Kidney glomerular epithelial cell (primary cell): Measurements from ENCODE around the gene MACO1.

Experiments used
- DNase-seq: peaks from one replicate; lab custom pipeline; 2025; lab: John Stamatoyannopoulos, UW

The MACO1 gene

GRCh38 chr1:25524568-25525360 lies 94.1 kb downstream of the MACO1 start:
- peak; percentile 4 for DNase-seq

GRCh38 chr1:25525361-25525688 lies 94.6 kb downstream of the MACO1 start:
- no peak for DNase-seq

GRCh38 chr1:25526753-25527152 lies 96.1 kb downstream of the MACO1 start:
- DNase-seq: no peak

GRCh38 chr1:25527226-25527846 lies 96.6 kb downstream of the MACO1 start:
- DNase-seq: no peak

GRCh38 chr1:25527946-25528595 lies 97.4 kb downstream of the MACO1 start:
- DNase-seq: no peak

GRCh38 chr1:25528881-25529517 lies 98.3 kb downstream of the MACO1 start:
- no peak for DNase-seq

- no peak for DNase-seq
These were observed 99.0 kb downstream of the MACO1 start for GRCh38 chr1:25529518-25530185.

GRCh38 chr1:25530186-25531081 lies 99.7 kb downstream of the MACO1 start:
- DNase-seq: no peak

GRCh38 chr1:25531082-25531461 lies 100.4 kb downstream of the MACO1 start:
- DNase-seq: no peak

- no peak for DNase-seq
These were observed 102.3 kb downstream of the MACO1 start for GRCh38 chr1:25532970-25533369.

GRCh38 chr1:25533775-25534409 lies 103.2 kb downstream of the MACO1 start:
- no peak for DNase-seq

- no peak for DNase-seq
These were observed 103.7 kb downstream of the MACO1 start for GRCh38 chr1:25534410-25534788.

- no peak for DNase-seq
These were observed 105.4 kb downstream of the MACO1 start for GRCh38 chr1:25536124-25536523.

- no peak for DNase-seq
These were observed 106.6 kb downstream of the MACO1 start for GRCh38 chr1:25537153-25537831.

- DNase-seq: no peak
These were observed 107.6 kb downstream of the MACO1 start for GRCh38 chr1:25538191-25538767.

GRCh38 chr1:25540750-25541342 lies 110.1 kb downstream of the MACO1 start:
- no peak for DNase-seq

GRCh38 chr1:25541425-25541824 lies 110.7 kb downstream of the MACO1 start:
- DNase-seq: no peak

GRCh38 chr1:25541889-25542658 lies 111.4 kb downstream of the MACO1 start:
- DNase-seq: no peak

- DNase-seq: no peak
These were observed 112.3 kb downstream of the MACO1 start for GRCh38 chr1:25543005-25543424.
